ENCODE results near the gene CEP350. TPM values are rescaled to one million over a fixed set of nuclear protein-coding genes. Genes with fewer than 3 reads are reported as not detected.

Gene CEP350
- total and polyA plus RNA-seq, 2 of the 13 experiments (the other 11 are each of a cell fraction or from before 2014, with no cell fraction given) = 7.6 to 35.9 TPM

DNA sequence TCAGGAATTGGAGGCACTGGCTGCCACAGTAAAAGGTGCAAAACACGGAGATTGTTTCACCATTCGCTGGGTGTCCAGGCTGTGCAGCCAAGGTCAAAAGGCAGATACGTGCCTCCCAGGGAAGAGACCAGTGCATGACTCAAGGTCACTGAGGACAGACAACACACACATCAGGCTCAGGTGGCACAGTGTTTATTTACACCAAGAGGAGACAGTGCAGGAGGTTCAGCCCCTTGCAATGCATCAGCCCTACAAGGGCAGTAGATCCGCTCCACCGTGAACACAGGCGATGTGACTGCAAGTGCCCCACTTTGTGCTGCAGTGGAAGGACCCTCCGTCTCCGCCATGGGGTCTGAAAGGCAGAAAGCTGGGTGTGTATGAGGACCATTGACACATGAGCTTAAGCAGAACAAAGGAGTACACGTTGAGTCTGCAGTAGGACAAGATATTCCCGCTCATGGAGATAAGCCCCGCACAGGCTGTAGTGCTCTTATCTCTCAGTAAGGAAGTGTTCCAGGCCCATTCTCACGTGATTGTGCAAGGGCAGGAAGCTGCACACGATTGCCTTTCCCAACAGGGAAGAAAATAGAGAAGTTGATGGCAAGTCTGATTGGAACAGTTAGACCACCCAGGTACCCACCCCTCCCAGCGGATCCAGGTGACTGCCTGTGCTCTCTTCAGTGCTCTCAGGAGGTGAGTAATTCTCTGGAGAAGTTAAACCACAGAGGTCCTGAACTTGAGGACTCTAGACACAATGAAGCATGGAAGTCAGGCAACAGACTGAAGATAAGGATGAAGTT lies 162.6 kb downstream of the CEP350 start (continued):
- TF ChIP-seq, protein P1, sequence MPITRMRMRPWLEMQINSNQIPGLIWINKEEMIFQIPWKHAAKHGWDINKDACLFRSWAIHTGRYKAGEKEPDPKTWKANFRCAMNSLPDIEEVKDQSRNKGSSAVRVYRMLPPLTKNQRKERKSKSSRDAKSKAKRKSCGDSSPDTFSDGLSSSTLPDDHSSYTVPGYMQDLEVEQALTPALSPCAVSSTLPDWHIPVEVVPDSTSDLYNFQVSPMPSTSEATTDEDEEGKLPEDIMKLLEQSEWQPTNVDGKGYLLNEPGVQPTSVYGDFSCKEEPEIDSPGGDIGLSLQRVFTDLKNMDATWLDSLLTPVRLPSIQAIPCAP (CRISPR knock-in tag; IDR thresholded peaks at IDR 0.05; ENCODE audit: low read depth) = no peak
- peak in 1 of 2 experiments; percentile 46; a peak in 1 of 4 replicates for TF ChIP-seq KLF16 (CRISPR knock-in tag; IDR thresholded peaks at IDR 0.05)
- TF ChIP-seq, protein P2, sequence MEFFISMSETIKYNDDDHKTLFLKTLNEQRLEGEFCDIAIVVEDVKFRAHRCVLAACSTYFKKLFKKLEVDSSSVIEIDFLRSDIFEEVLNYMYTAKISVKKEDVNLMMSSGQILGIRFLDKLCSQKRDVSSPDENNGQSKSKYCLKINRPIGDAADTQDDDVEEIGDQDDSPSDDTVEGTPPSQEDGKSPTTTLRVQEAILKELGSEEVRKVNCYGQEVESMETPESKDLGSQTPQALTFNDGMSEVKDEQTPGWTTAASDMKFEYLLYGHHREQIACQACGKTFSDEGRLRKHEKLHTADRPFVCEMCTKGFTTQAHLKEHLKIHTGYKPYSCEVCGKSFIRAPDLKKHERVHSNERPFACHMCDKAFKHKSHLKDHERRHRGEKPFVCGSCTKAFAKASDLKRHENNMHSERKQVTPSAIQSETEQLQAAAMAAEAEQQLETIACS (CRISPR knock-in tag; IDR thresholded peaks at IDR 0.05) = no peak
- TF ChIP-seq KAT7 (CRISPR knock-in tag; IDR thresholded peaks at IDR 0.05; ENCODE audit: borderline replicate concordance) = peak; percentile 44; the same call in 1 of the 2 replicates
- TF ChIP-seq ARNTL (CRISPR knock-in tag; IDR thresholded peaks at IDR 0.05) = no peak
- TF ChIP-seq, protein P3, sequence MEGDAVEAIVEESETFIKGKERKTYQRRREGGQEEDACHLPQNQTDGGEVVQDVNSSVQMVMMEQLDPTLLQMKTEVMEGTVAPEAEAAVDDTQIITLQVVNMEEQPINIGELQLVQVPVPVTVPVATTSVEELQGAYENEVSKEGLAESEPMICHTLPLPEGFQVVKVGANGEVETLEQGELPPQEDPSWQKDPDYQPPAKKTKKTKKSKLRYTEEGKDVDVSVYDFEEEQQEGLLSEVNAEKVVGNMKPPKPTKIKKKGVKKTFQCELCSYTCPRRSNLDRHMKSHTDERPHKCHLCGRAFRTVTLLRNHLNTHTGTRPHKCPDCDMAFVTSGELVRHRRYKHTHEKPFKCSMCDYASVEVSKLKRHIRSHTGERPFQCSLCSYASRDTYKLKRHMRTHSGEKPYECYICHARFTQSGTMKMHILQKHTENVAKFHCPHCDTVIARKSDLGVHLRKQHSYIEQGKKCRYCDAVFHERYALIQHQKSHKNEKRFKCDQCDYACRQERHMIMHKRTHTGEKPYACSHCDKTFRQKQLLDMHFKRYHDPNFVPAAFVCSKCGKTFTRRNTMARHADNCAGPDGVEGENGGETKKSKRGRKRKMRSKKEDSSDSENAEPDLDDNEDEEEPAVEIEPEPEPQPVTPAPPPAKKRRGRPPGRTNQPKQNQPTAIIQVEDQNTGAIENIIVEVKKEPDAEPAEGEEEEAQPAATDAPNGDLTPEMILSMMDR (CRISPR knock-in tag; IDR thresholded peaks at IDR 0.05) = peak; percentile 17; the same call in 1 of the 2 replicates
- TF ChIP-seq FOSL2 (CRISPR knock-in tag; IDR thresholded peaks at IDR 0.05) = peak; percentile 78
- TF ChIP-seq MED1 (CRISPR knock-in tag; IDR thresholded peaks at IDR 0.05) = peak; percentile 94
- TF ChIP-seq, protein P4, sequence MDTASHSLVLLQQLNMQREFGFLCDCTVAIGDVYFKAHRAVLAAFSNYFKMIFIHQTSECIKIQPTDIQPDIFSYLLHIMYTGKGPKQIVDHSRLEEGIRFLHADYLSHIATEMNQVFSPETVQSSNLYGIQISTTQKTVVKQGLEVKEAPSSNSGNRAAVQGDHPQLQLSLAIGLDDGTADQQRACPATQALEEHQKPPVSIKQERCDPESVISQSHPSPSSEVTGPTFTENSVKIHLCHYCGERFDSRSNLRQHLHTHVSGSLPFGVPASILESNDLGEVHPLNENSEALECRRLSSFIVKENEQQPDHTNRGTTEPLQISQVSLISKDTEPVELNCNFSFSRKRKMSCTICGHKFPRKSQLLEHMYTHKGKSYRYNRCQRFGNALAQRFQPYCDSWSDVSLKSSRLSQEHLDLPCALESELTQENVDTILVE (CRISPR knock-in tag; IDR thresholded peaks at IDR 0.05) = peak; percentile 69; the same call in 1 of the 2 replicates
- peak; percentile 70 for TF ChIP-seq MEIS2 (CRISPR knock-in tag; IDR thresholded peaks at IDR 0.05)
- peak; percentile 44; the same call in 1 of the 2 replicates for TF ChIP-seq ZFP36L1 (CRISPR knock-in tag; IDR thresholded peaks at IDR 0.05)
- TF ChIP-seq ZNF230 (CRISPR knock-in tag; IDR thresholded peaks at IDR 0.05) = peak; percentile 43; the same call in 1 of the 2 replicates
- TF ChIP-seq ZNF572 (CRISPR knock-in tag; IDR thresholded peaks at IDR 0.05) = peak; percentile 89; the same call in 1 of the 2 replicates
- peak; percentile 62; the same call in 1 of the 2 replicates for TF ChIP-seq HNRNPL (IDR thresholded peaks at IDR 0.05; ENCODE audit: low read depth, low read length)
- TF ChIP-seq ZNF557 (CRISPR knock-in tag; IDR thresholded peaks at IDR 0.05) = no peak
- TF ChIP-seq, protein P5, sequence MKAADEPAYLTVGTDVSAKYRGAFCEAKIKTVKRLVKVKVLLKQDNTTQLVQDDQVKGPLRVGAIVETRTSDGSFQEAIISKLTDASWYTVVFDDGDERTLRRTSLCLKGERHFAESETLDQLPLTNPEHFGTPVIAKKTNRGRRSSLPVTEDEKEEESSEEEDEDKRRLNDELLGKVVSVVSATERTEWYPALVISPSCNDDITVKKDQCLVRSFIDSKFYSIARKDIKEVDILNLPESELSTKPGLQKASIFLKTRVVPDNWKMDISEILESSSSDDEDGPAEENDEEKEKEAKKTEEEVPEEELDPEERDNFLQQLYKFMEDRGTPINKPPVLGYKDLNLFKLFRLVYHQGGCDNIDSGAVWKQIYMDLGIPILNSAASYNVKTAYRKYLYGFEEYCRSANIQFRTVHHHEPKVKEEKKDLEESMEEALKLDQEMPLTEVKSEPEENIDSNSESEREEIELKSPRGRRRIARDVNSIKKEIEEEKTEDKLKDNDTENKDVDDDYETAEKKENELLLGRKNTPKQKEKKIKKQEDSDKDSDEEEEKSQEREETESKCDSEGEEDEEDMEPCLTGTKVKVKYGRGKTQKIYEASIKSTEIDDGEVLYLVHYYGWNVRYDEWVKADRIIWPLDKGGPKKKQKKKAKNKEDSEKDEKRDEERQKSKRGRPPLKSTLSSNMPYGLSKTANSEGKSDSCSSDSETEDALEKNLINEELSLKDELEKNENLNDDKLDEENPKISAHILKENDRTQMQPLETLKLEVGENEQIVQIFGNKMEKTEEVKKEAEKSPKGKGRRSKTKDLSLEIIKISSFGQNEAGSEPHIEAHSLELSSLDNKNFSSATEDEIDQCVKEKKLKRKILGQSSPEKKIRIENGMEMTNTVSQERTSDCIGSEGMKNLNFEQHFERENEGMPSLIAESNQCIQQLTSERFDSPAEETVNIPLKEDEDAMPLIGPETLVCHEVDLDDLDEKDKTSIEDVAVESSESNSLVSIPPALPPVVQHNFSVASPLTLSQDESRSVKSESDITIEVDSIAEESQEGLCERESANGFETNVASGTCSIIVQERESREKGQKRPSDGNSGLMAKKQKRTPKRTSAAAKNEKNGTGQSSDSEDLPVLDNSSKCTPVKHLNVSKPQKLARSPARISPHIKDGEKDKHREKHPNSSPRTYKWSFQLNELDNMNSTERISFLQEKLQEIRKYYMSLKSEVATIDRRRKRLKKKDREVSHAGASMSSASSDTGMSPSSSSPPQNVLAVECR (CRISPR knock-in tag; IDR thresholded peaks at IDR 0.05; ENCODE audit: borderline replicate concordance) = peak; percentile 76; the same call in 1 of the 2 replicates
- TF ChIP-seq ZFY (CRISPR knock-in tag; IDR thresholded peaks at IDR 0.05) = peak; percentile 38; the same call in 1 of the 2 replicates
- no peak for TF ChIP-seq ZNF672 (CRISPR knock-in tag; IDR thresholded peaks at IDR 0.05)
- TF ChIP-seq KDM3A (CRISPR knock-in tag; IDR thresholded peaks at IDR 0.05; ENCODE audit: low read depth) = 0 out of 2 replicates have a peak, but pooled peaks have one; percentile 34
- TF ChIP-seq ZNF501 (CRISPR knock-in tag; IDR thresholded peaks at IDR 0.05) = peak; percentile 46; the same call in 1 of the 2 replicates
